NCI-H2227 (cell line): ENCODE results near the gene VSX1.

Experiments
- DNase-seq: peaks from one replicate; lab custom pipeline; 2025; ENCODE audit not compliant: unreplicated experiment; lab: John Stamatoyannopoulos, UW

Gene VSX1

DNA sequence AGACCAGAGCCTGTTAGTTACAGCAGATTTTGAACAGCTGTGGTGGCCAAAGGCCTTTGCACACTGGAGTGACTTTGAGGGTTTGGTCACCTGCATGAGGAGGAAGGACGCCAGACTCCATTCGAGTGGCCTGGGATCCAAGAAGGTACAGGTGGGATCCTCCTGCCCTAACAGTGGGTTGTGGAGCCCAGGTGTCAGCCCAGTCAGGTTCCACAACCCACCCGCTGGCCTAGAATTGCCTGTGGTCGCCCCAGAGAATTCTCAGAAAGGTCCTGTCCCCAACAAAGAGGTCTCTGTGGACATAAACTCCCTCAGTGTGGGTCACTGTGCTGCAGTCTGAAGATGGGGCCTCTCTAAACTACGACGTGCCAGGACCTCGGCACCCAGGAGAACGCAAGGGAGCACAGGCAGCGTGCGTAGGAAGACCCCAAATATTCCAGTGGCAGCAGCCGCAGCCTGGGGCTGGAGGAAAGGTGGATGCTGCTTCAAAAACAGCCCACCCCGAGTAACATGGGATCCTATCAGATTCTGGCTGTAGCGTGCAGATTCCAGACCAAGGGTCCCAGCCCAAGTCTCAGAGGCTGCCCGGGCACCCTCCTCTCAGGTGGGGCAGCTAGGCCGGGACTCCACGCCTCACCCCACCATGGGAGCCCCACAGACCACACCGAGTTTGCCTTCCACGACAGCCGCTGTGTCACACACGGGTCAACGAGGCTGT lies 40.0 kb downstream of the VSX1 start:
- no peak for DNase-seq

DNA sequence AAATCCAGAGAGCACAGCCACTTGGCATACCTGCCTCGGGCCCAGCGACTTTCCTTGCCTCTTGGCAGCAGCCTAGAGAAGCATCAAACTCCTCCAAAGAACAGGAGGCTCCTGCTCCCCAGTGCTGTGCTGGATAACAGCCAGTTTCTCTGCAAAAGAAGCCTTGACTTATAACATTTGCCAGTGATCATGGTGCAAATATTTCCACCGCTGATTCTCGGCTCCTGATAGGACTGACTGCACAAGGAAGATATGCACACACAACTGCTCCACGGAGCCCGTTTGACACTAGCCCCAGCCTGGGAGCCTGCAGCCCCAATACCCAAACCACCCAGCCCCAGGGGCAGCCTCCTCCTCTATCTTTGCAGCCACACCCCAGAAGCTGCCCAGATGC lies 41.5 kb downstream of the VSX1 start:
- DNase-seq, result no peak

DNA sequence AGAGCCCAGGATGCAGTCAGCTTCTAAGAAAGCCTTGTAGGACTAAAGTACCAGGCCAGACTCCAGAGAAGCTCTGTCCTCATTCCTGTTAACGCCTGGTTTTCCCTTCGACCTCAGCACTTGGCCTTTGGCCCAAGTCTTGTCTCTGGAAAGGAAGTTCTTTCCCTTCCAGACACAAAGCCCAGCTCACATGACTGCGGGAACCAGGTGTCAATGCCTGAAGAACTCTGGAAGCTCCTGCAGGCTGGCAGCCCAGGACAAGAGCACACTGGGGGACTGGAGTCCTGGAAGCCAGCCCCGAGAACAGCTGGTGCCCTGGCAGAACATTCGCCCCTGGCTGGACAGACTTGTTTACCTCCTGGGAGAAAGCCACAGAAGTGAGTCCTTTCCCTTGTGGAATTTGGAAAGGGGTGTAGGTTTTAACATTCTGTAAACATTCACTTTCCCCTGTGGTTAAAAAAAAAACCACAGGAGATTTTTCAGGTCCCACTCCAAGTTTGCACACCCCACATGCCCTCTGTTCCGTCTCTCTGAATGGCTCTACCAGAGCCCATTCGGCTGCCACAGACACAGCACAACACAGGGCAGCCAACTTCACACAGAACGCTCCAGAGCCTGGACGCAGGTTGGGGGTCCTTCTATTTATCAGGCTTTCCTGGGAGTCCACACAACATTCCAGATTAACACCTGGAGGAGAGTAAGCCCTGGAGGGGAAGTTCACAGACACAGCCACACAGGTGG lies 42.1 kb downstream of the VSX1 start:
- no peak for DNase-seq

DNA sequence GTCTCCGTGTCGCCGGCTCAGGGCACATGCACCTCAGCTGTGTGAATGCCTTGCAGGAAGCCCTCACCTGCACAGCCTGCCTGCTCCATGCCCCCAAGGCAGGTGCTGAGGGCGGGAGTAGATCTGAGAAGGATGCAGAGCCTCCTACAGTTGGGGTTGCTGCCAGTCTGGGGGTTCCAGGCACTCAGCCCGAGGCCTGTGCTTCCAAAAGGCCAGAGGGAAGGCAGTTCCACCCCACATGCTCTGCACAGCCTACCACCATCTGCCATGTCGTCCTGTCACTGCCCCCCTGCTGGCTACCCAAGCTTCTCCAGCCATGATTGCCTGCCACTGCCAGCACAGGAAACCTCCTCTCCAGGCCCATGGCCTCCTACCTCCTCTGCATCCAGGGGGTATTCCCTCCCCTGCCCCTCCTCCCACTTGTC lies 43.3 kb downstream of the VSX1 start:
- no peak for DNase-seq

DNA sequence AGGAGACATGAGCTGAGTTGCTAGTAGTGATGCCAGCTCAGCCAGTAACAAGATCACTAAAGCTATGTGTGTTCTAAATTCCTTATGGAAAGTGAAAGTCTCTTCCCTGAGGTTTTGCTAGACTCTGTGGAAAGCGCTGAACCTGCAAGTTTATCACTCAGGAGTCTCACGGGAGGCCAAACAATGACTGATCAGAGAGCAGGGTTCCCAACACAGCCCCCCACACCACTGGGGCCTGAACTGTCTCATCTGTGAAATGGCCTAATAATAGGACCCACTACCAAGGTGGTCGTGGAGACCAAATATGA lies 43.9 kb downstream of the VSX1 start:
- no peak for DNase-seq

DNA sequence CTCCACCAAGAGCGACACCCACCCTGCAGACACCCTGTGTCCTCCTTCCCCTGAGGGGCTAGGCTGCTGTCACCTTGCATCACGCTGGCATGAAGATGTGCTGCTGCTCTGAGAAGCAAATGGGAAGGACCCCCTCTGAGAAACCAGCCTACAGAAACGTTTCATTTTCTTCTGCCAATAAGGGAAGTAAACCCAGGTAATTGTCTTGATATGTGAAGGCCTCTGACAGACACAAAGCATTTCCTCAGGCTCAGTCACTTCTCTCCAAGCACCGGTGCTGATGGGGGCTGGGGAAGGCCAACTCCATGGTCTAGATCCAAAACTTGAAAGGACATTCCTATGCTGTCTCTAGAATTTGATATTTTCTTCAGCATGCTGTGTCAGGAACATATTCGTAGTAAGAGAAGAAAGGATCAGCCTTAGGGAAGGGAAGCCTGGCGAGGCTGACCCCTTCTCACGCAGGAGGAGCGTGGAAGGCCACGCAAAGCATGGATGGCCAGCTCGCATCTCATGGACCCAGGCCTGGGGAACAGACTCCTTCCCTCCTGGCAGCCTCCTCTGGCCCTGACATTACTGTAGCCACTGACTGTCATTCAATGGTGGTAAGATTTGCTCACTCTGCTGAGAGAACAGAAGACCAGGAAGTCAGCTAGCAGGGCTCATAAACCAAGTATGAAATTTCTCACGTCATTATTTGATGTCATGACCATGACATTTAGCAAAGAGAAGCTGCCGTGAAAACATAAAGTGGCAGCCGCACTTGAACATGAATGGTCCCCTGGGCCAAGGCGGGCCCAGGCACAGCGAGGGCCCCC lies 44.4 kb downstream of the VSX1 start:
- DNase-seq, result no peak

DNA sequence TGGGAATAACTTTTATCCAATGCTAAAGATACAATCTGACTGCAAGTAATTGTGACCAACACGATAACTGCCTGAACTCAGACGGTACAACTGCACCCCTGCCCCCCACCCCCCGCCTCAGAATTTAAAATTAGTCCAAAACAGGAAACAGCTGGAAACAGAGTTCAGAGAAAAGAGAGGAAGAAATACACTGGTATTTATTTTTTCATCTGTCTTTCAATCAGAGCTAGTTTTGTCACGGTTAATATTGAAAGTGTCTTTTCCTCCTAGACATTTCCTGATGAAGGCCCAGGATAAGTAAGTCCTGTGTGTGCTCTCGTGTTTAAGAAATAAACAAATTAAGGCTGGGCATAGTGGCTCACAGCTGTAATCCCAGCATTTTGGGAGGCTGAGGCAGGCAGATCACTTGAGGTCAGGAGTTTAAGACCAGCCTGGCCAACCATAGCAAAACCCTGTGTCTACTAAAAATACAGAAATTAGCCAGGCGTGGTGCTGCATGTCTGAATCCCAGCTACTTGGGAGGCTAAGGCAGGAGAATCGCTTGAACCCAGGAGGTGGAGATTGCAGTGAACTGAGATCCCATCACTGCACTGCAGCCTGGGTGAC lies 45.5 kb downstream of the VSX1 start:
- no peak for DNase-seq

DNA sequence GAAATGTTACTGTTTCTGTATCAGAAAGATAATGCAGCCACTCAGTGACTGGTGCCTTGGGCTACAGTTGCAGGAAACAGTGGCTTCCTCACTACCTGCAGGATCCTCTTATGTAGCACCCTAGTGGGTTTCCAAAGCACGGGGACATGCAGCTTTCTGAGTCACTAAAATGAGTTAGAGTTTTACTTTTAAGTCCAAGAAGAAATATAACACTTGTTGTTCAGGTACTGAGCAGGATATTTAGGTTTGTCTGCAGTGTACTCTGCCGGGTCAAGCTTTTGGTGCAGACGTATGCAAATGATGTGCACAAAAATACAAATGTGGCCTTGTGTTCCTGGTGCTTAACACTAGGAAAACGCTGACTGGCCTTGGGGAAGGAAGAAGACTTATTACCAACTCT lies 46.0 kb downstream of the VSX1 start:
- DNase-seq, result no peak

DNA sequence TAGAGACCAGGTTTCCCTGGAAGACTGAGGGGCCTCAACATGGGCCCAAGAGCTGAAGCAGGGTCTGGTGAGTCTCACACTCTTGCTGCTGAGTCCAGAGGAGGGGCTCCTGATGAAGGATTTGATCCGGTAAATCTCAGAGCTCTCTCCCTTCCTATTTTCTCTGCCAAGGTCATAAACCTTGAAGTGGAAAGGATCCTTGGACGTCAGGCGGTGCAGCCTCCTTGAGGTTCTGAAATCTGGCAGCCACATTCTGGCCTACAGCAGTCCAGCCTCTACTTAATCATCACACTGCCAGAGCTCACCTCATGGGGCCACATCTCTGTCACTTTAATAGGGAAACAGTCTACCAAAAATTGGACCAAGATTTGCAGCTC lies 48.0 kb downstream of the VSX1 start:
- DNase-seq, result no peak

DNA sequence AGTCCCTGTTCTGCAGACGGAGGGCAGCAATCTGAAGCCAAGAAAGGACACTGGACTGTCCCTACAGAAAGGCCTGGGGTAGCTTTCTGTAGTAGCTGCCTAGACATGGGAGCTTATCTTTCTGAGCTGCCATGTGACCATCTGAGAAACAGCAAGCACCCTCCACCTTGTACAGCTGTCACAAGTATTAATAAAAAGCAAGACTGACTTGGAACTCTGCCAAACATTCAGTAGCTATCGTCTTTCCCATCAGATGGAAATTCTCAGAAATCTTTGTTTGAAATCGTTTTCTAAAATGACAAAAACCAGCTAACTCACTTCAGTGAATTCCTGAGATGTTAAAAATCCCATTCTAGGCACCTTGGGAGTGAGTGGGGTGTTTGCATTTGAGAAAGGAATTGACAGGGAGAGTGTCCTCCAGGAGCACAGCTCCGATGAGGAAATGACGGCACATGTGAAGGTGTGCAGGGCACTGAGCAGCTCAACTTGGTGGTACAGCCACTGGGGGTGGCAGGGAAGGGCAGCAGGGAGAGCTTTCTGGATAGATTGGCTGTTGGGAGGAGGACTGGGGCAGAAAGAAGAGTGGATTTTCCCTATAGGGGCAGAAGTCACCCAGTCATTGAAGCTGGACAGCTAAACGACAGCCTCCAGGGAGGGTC lies 48.5 kb downstream of the VSX1 start:
- no peak for DNase-seq

DNA sequence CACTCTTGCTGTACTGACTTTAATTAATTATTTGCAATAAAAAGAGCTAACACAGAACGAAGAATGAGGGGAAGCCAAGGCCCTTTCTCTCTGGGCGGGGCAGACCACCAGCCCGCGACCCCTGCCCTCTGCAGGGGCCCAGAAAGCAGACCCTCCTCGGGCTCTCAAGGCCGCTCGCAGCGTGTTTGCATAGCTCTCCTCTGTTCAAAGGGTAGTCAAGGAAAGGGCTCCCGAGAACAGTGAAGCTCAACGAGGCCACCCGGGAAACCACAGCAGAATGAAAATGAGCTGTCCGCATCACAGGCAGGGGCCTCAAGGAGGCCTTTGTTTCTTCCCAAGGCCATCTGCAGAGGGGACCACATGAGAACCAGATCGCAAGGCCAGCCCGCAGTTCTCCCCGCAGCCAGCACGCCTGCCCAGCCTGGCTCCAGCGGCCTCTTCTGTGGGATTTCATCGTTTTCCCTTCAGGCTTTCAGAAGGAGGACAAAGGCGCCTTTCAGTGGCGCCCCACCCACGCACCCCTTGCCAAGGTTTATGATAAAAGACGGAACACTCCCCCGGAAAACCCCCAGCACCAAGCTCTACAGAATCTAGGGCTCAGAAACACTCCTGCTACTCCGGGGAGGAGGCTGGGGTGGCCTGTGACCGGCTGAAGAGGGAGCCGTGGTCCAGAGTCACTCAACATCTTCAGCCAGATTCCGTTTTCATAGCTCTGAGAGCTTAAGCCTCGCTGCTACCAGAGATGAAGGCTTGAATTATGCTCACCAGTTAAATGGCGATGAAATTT lies 49.3 kb downstream of the VSX1 start:
- DNase-seq, result no peak

DNA sequence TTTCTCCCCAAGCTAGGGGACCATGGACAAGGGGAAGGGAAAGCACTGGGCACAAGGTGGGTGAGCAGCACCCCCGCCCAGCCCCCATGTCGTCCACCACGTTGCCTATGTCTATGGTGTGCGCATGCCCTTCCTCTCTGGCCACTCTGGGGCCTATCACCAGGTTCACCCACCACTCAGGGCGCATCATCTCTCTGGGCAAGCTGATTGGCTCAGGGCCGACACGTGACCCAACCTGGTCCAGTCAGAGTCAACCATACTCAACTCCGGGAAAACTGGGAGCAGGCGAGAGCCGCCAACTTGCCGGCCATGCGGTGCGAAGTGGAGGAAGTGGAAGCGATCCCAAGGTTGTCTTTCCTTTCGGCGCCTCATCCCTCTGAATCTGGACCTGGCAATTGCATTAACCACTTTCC lies 49.9 kb downstream of the VSX1 start:
- no peak for DNase-seq

DNA sequence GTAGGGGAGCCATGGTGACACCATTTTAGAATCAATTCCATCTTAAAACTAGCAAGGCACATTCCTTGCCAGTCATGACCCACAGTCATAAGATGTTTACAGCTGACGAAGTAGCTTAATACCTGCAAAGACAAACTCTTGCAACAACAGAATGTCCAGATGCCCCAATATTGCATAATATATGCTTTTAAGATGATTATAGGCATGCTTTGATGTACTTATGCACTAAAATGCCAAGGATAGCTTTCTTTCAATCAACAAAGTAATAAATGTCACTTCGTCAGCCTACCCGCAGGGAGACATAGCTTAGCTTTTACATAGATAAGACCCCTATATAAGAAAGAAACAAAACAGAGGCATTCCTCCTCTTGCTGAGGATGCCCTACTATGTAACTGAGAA lies 50.7 kb downstream of the VSX1 start:
- no peak for DNase-seq

DNA sequence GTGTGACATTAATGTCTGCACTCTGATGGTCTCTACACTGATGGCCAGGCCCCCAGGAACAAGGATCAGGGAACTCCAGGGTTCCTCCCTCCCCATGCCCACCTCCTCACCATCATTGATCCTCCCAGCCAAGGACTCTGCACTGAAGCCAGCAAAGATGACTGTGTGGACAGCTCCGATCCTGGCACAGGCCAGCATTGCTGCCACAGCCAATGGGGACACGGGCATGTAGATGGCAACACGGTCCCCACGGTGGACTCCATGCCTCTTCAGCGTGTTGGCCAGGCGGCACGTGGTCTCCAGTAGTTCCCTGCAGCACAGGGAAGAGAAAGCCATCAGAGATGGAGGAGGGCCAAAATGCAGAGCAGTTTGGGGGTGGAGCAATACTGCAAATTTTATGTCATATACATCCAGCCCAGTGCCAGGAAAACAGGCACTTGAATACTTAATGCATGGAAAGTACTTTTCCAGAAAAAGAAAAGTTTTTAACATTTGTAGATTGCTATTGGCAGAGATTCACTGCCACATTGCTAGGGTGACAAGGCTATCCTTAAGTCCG lies 51.2 kb downstream of the VSX1 start:
- no peak for DNase-seq

DNA sequence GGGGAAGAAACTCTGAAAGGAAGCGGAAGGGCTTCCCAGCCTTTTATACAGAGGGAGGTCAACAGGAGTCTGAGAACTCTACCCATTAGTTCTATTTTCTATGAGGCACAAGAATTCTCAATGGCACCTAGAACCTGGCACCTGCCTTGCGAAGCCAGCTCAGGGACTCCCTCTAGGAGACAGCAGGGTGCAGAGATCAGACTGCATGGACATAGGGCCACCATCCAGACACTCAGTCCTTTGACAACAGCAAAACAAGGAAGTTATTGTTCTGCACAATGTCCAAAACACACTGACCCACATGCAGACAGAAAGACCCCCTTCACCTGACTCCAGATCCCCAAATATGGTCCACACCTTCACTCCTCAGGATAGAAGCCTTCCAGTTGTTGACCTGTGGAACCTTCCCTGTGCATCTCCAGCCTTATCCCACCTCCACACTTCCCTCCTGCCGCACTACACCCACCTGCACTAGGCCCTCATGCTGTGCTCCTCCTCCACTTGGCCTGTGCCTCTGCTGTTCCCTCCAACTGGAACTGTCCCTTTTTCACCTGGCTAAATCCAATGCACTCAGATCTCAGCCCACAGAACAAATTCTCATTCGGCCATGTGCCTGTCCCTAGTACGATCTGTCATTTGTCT lies 51.8 kb downstream of the VSX1 start:
- no peak for DNase-seq

DNA sequence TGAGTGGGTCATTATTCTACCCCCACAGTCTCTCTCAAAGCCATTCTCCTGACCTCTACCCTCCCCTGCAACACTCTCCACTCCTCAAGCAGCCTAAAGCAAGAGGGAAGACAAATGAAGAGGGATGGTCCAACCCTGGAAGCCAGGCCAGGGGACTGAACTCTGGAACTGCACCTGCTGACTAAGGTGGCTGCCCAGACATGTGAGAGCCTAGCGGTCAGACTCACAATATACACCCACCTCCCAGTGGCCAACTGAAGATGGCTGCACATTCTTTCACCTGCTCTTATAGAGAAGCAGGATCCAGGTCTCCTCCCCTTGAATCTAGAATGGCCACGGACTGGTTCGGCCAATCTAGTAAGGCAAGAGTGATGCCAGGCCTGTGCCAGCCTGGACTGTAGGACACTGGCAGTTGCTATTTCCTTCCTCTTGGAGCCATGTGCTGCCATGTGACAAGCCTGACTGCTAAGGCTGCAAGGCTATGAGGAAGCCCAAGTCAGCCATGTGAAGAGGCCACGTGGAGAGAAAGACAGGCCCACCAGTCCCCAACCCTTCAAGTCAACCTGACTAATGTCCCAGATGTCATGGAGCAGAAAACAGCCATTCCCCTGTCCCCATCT lies 55.8 kb downstream of the VSX1 start:
- no peak for DNase-seq
